CD8-positive, alpha-beta memory T cell (primary cell): ENCODE results near the gene PPP1R36. TPM values are rescaled to one million over a fixed set of nuclear protein-coding genes. Genes with fewer than 3 reads are reported as not detected.

Source experiments
- CTCF ChIA-PET: fragments of 350-600 bp; sonication (Branson Sonifier 250); formaldehyde crosslinking; loops from one replicate; lab custom pipeline; 2021; ENCODE audit warnings: antibody characterized with exemption; lab: Charles Lee
- POLR2A ChIA-PET: fragments of 350-600 bp; sonication (Branson Sonifier 250); formaldehyde crosslinking; loops from one replicate; lab custom pipeline; 2021; ENCODE audit warnings: antibody characterized with exemption; lab: Charles Lee
- DNase-seq, 5 donors: peaks; one replicate each; pipeline versions ENCODE4 v3.0.0 to v3.0.0-alpha.2; 2020 to 2022; ENCODE audit warnings: mixed read lengths in 1 of 5
- H3K27ac ChIP-seq: one replicate; pipeline ENCODE4 v1.7.0; 2013; ENCODE audit warnings: low read depth, mild to moderate bottlenecking, low read length, moderate library complexity
- H3K27me3 ChIP-seq: 2 replicates; pipeline ENCODE4 v1.7.0; 2013; ENCODE audit warnings: low read length, mild to moderate bottlenecking; ENCODE audit not compliant: insufficient read depth, poor library complexity, severe bottlenecking
- H3K36me3 ChIP-seq: 2 replicates; pipeline ENCODE4 v1.7.0; 2013; ENCODE audit warnings: mild to moderate bottlenecking, low read length, moderate library complexity; ENCODE audit not compliant: insufficient read depth
- H3K4me1 ChIP-seq: 2 replicates; pipeline ENCODE4 v1.7.0; 2013; ENCODE audit warnings: mild to moderate bottlenecking, low read length, moderate library complexity; ENCODE audit not compliant: insufficient read depth
- H3K4me3 ChIP-seq: 2 replicates; pipeline ENCODE4 v1.7.0; 2013; ENCODE audit warnings: mild to moderate bottlenecking, low read length
- H3K9me3 ChIP-seq: 2 replicates; pipeline ENCODE4 v1.7.0; 2013; ENCODE audit warnings: mild to moderate bottlenecking, low read length
- H3K27ac Mint-ChIP-seq, 8 donors: one replicate each; pipeline ENCODE4 v1.8.0; 2020 to 2021; ENCODE audit warnings: mixed read lengths in 8 of 8, mild to moderate bottlenecking in 6 of 8, inconsistent platforms in 3 of 8, moderate library complexity in 3 of 8
- H3K27me3 Mint-ChIP-seq, 2 donors: one replicate each; pipeline ENCODE4 v1.8.0; 2020 to 2021; ENCODE audit warnings: mixed read lengths in 2 of 2, mild to moderate bottlenecking in 1 of 2, moderate library complexity in 1 of 2
- H3K36me3 Mint-ChIP-seq, 3 donors: one replicate each; pipeline ENCODE4 v1.8.0; 2020 to 2021; ENCODE audit warnings: mixed read lengths in 3 of 3, inconsistent platforms in 1 of 3, mild to moderate bottlenecking in 1 of 3
- H3K4me1 Mint-ChIP-seq, 3 donors: one replicate each; pipeline ENCODE4 v1.8.0; 2020 to 2021; ENCODE audit warnings: mixed read lengths in 3 of 3, inconsistent platforms in 1 of 3, mild to moderate bottlenecking in 1 of 3
- H3K4me3 Mint-ChIP-seq, 7 donors: one replicate each; pipeline ENCODE4 v1.8.0; 2020 to 2021; ENCODE audit warnings: mixed read lengths in 7 of 7, mild to moderate bottlenecking in 6 of 7, moderate library complexity in 4 of 7, inconsistent platforms in 2 of 7
- H3K9me3 Mint-ChIP-seq, 5 donors: one replicate each; pipeline ENCODE4 v1.8.0; 2020 to 2022; ENCODE audit warnings: mixed read lengths in 5 of 5, mild to moderate bottlenecking in 3 of 5, moderate library complexity in 2 of 5, inconsistent platforms in 1 of 5
- polyA plus RNA-seq: library from polyadenylated mRNA; unstranded; fragments of 300-500 nt; fragmentation: Illumina TruSeq; gene quantifications from one replicate; pipeline ENCODE4 v1.2.3, GENCODE V29; 2021
- total RNA-seq, 2 experiments: library from RNA; stranded (reverse); gene quantifications; one replicate each; pipeline ENCODE4 v1.2.3, GENCODE V29; 2021

PPP1R36 gene
- total and polyA plus RNA-seq, 3 experiments from 2014 or later, result 0.22 to 0.25 (median 0.24) TPM

GRCh38 chr14:64605926-64606685, 56.3 kb downstream of the PPP1R36 start:
- no peak overlapping the region for H3K4me3 Mint-ChIP-seq
- no peaks in the 10 kb centered on the region for H3K9me3 Mint-ChIP-seq
- H3K27ac ChIP-seq, result no peak overlapping the region
- no peaks in the 10 kb centered on the region for H3K36me3 Mint-ChIP-seq
- H3K4me1 ChIP-seq, result no peaks in the 10 kb centered on the region
- H3K9me3 ChIP-seq, result no peaks in the 10 kb centered on the region
- ChIA-PET POLR2A (no interaction called here), CTCF (no interaction called here)
- H3K27me3 Mint-ChIP-seq, result peaks cover 10 to 21% of the 10 kb centered on the region in 2 donors
- H3K4me3 ChIP-seq, result no peak overlapping the region
- no peaks in the 10 kb centered on the region for H3K4me1 Mint-ChIP-seq
- H3K36me3 ChIP-seq, result no peaks in the 10 kb centered on the region
- H3K27me3 ChIP-seq, result no peaks in the 10 kb centered on the region
- DNase-seq, result no peak
- no peak overlapping the region for H3K27ac Mint-ChIP-seq

GRCh38 chr14:64610049-64610746, 60.4 kb downstream of the PPP1R36 start:
- Mint-ChIP-seq H3K27ac (peak overlapping the region in 1 of 8 donors; percentile 2), H3K9me3 (no peaks in the 10 kb centered on the region), H3K27me3 (peaks cover 1 to 10% of the 10 kb centered on the region in 2 donors), H3K36me3 (no peaks in the 10 kb centered on the region), H3K4me3 (no peak overlapping the region), H3K4me1 (no peaks in the 10 kb centered on the region)
- H3K4me3 ChIP-seq, result no peak overlapping the region
- CTCF ChIA-PET, result interaction anchor here (1.9 kb wide), 1 partner anchor 26 kb away, joined by 7 read pairs; no protein-coding TSS in a partner anchor
- no peak overlapping the region for H3K27ac ChIP-seq
- POLR2A ChIA-PET, result no interaction called here
- DNase-seq, result no peak
- H3K9me3 ChIP-seq, result no peaks in the 10 kb centered on the region
- no peaks in the 10 kb centered on the region for H3K36me3 ChIP-seq
- H3K4me1 ChIP-seq, result no peaks in the 10 kb centered on the region
- no peaks in the 10 kb centered on the region for H3K27me3 ChIP-seq

GRCh38 chr14:64611358-64612020, 61.7 kb downstream of the PPP1R36 start:
- Mint-ChIP-seq H3K9me3 (no peaks in the 10 kb centered on the region), H3K27ac (no peak overlapping the region), H3K4me3 (no peak overlapping the region), H3K27me3 (peaks cover 0 to 4% of the 10 kb centered on the region in 2 donors), H3K36me3 (no peaks in the 10 kb centered on the region), H3K4me1 (no peaks in the 10 kb centered on the region)
- H3K27me3 ChIP-seq, result no peaks in the 10 kb centered on the region
- no peak overlapping the region for H3K27ac ChIP-seq
- ChIA-PET CTCF (no interaction called here), POLR2A (no interaction called here)
- no peaks in the 10 kb centered on the region for H3K9me3 ChIP-seq
- H3K36me3 ChIP-seq, result no peaks in the 10 kb centered on the region
- no peak overlapping the region for H3K4me3 ChIP-seq
- no peaks in the 10 kb centered on the region for H3K4me1 ChIP-seq
- no peak for DNase-seq

GRCh38 chr14:64612021-64612380, 62.2 kb downstream of the PPP1R36 start:
- no peak for DNase-seq
- no peak overlapping the region for H3K27ac Mint-ChIP-seq
- H3K27me3 ChIP-seq, result no peaks in the 10 kb centered on the region
- no peak overlapping the region for H3K27ac ChIP-seq
- H3K9me3 ChIP-seq, result no peaks in the 10 kb centered on the region
- H3K9me3 Mint-ChIP-seq, result no peaks in the 10 kb centered on the region
- POLR2A ChIA-PET, result no interaction called here
- H3K4me3 ChIP-seq, result no peak overlapping the region
- H3K36me3 Mint-ChIP-seq, result no peaks in the 10 kb centered on the region
- H3K4me1 Mint-ChIP-seq, result no peaks in the 10 kb centered on the region
- no peaks in the 10 kb centered on the region for H3K36me3 ChIP-seq
- no peak overlapping the region for H3K4me3 Mint-ChIP-seq
- H3K4me1 ChIP-seq, result no peaks in the 10 kb centered on the region
- peaks cover 0 to 9% of the 10 kb centered on the region in 2 donors for H3K27me3 Mint-ChIP-seq
- CTCF ChIA-PET, result no interaction called here

- Histone ChIP-seq H3K4me3 (no peak overlapping the region), H3K27me3 (no peaks in the 10 kb centered on the region), H3K36me3 (no peaks in the 10 kb centered on the region), H3K4me1 (no peaks in the 10 kb centered on the region), H3K9me3 (no peaks in the 10 kb centered on the region), H3K27ac (no peak overlapping the region)
- H3K36me3 Mint-ChIP-seq, result no peaks in the 10 kb centered on the region
- H3K27me3 Mint-ChIP-seq, result peaks cover 0 to 14% of the 10 kb centered on the region in 2 donors
- ChIA-PET POLR2A (no interaction called here), CTCF (no interaction called here)
- no peak overlapping the region for H3K4me3 Mint-ChIP-seq
- H3K4me1 Mint-ChIP-seq, result no peaks in the 10 kb centered on the region
- no peak for DNase-seq
- H3K27ac Mint-ChIP-seq, result peak overlapping the region in 1 of 8 donors; percentile 29
- H3K9me3 Mint-ChIP-seq, result no peaks in the 10 kb centered on the region
These were observed 63.4 kb downstream of the PPP1R36 start for GRCh38 chr14:64612971-64613666.

- H3K27ac Mint-ChIP-seq, result no peak overlapping the region
- no peaks in the 10 kb centered on the region for H3K27me3 ChIP-seq
- ChIA-PET POLR2A (interaction anchor here (0.6 kb wide), 2 partner anchors 57 to 419 kb away, joined by 3 to 4 read pairs; no protein-coding TSS in a partner anchor), CTCF (interaction anchor here (1.0 kb wide), 1 partner anchor 23 kb away, joined by 4 read pairs; no protein-coding TSS in a partner anchor)
- H3K27ac ChIP-seq, result no peak overlapping the region
- no peaks in the 10 kb centered on the region for H3K9me3 Mint-ChIP-seq
- H3K36me3 Mint-ChIP-seq, result no peaks in the 10 kb centered on the region
- no peaks in the 10 kb centered on the region for H3K36me3 ChIP-seq
- no peaks in the 10 kb centered on the region for H3K4me1 ChIP-seq
- H3K4me3 Mint-ChIP-seq, result no peak overlapping the region
- no peak overlapping the region for H3K4me3 ChIP-seq
- peaks cover 0 to 22% of the 10 kb centered on the region in 2 donors for H3K27me3 Mint-ChIP-seq
- H3K4me1 Mint-ChIP-seq, result no peaks in the 10 kb centered on the region
- H3K9me3 ChIP-seq, result no peaks in the 10 kb centered on the region
- no peak for DNase-seq
These were observed 64.4 kb downstream of the PPP1R36 start for GRCh38 chr14:64614166-64614565.

- Histone ChIP-seq H3K9me3 (no peaks in the 10 kb centered on the region), H3K27me3 (no peaks in the 10 kb centered on the region), H3K4me1 (no peaks in the 10 kb centered on the region), H3K4me3 (no peak overlapping the region), H3K27ac (no peak overlapping the region), H3K36me3 (no peaks in the 10 kb centered on the region)
- ChIA-PET CTCF (interaction anchor here (1.0 kb wide), 1 partner anchor 22 kb away, joined by 4 read pairs; no protein-coding TSS in a partner anchor), POLR2A (no interaction called here)
- no peak overlapping the region for H3K4me3 Mint-ChIP-seq
- no peak overlapping the region for H3K27ac Mint-ChIP-seq
- no peaks in the 10 kb centered on the region for H3K36me3 Mint-ChIP-seq
- no peak for DNase-seq
- no peaks in the 10 kb centered on the region for H3K4me1 Mint-ChIP-seq
- peaks cover 0 to 22% of the 10 kb centered on the region in 2 donors for H3K27me3 Mint-ChIP-seq
- H3K9me3 Mint-ChIP-seq, result no peaks in the 10 kb centered on the region
These were observed 65.1 kb downstream of the PPP1R36 start for GRCh38 chr14:64614805-64615391.
